ENCODE data around the gene NCOA7. TPM values are rescaled to one million over a fixed set of nuclear protein-coding genes. Genes with fewer than 3 reads are reported as not detected.

Gene NCOA7
- total and polyA plus RNA-seq, 9 of the 15 experiments (the other 6 are each of a cell fraction or from before 2014, with no cell fraction given): 5.8 to 14.6 (median 9.3) TPM

GRCh38 chr6:125780540-125781313, 10.0 kb upstream of the NCOA7 start (continued):
- TF ChIP-seq RBM14 (IDR thresholded peaks at IDR 0.05; ENCODE audit: borderline replicate concordance, insufficient read depth, low read depth, low read length): no peak
- no peak for TF ChIP-seq ZNF764 (CRISPR knock-in tag; IDR thresholded peaks at IDR 0.05; ENCODE audit: low read depth)
- TF ChIP-seq NONO (IDR thresholded peaks at IDR 0.05; ENCODE audit: low read depth in 2 of 2, low read length in 1 of 2): 0 out of 4 replicates have a peak, but pooled peaks of 1 of the 2 experiments have one; percentile 20
- TF ChIP-seq TSHZ1 (CRISPR knock-in tag; IDR thresholded peaks at IDR 0.05): no peak
- no peak for TF ChIP-seq ATF2 (CRISPR knock-in tag; IDR thresholded peaks at IDR 0.05)
- no peak for TF ChIP-seq ZHX1 (conservative IDR thresholded peaks at IDR 0.05; ENCODE audit: low read length)
- no peak for TF ChIP-seq SRSF3 (IDR thresholded peaks at IDR 0.05; ENCODE audit: insufficient read depth, low read length)
- TF ChIP-seq ZNF695 (CRISPR knock-in tag; IDR thresholded peaks at IDR 0.05): no peak
- TF ChIP-seq PYGO2 (tag; IDR thresholded peaks at IDR 0.05): no peak
- TF ChIP-seq PPARD (CRISPR knock-in tag; IDR thresholded peaks at IDR 0.05): no peak
- TF ChIP-seq ZNF253 (CRISPR knock-in tag; conservative IDR thresholded peaks at IDR 0.05): no peak; the same call in 1 of the 2 replicates
- no peak for TF ChIP-seq ERF (CRISPR knock-in tag; IDR thresholded peaks at IDR 0.05)
- no peak for TF ChIP-seq NR2F6 (CRISPR knock-in tag; IDR thresholded peaks at IDR 0.05)
- no peak for TF ChIP-seq ARHGAP35 (IDR thresholded peaks at IDR 0.05; ENCODE audit: partially characterized antibody)
- TF ChIP-seq E2F3 (CRISPR knock-in tag; IDR thresholded peaks at IDR 0.05): peak; percentile 76; the same call in 1 of the 2 replicates
- TF ChIP-seq ZNF395 (CRISPR knock-in tag; IDR thresholded peaks at IDR 0.05): peak; percentile 8; the same call in 1 of the 2 replicates
- no peak for TF ChIP-seq RAD51 (IDR thresholded peaks at IDR 0.05; ENCODE audit: borderline replicate concordance, low read depth)
- no peak for TF ChIP-seq ZNF668 (CRISPR knock-in tag; IDR thresholded peaks at IDR 0.05)
